ENCODE results near the gene EID2B.

The EID2B gene

DNA sequence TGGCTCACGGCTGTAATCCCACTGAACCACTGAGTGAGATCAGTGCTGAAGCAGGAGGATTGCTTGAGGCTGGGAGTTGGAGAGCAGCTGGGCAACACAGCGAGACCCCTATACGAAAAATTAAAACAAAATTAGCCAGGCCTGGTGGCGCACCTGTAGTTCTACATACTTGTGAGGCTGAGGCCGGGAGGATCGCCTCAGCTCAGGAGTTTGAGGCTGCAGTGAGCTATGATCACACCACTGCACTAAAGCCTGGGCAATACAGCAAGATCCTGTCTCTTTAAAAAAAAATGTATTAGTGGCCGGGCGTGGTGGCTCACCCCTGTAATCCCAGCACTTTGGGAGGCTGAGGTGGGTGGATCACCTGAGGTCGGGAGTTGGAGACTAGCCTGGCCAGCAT, 24.0 kb downstream of the EID2B start:
- Histone ChIP-seq H3K27ac (ENCODE audit: low read depth, low read length, poor library complexity, severe bottlenecking) (no peak overlapping the region), H3K9ac (ENCODE audit: low read length) (no peak overlapping the region), H2AFZ (ENCODE audit: low read length) (no peak overlapping the region), H3K4me3 (ENCODE audit: low read depth, low read length, poor library complexity, severe bottlenecking) (no peak overlapping the region), H3K36me3 (ENCODE audit: insufficient read depth, low read length) (no peaks in the 10 kb centered on the region), H3K9me2 (ENCODE audit: low read depth, low read length) (no peaks in the 10 kb centered on the region), H3F3A (ENCODE audit: insufficient read depth, low read length) (no peaks in the 10 kb centered on the region), H3K27me3 (ENCODE audit: insufficient read depth, low read length) (peaks cover 2% of the 10 kb centered on the region; the same call in 1 of the 2 replicates), H3K9me3 (ENCODE audit: low read length) (no peaks in the 10 kb centered on the region), H3K79me2 (ENCODE audit: insufficient read depth, low read length) (no peaks in the 10 kb centered on the region), H4K20me1 (ENCODE audit: insufficient read depth, low read length) (no peaks in the 10 kb centered on the region), H3K4me1 (ENCODE audit: insufficient read depth, low read length, severe bottlenecking) (peaks cover 10% of the 10 kb centered on the region), H3K4me2 (ENCODE audit: low read length) (no peak overlapping the region)
- TF ChIP-seq, protein P1, sequence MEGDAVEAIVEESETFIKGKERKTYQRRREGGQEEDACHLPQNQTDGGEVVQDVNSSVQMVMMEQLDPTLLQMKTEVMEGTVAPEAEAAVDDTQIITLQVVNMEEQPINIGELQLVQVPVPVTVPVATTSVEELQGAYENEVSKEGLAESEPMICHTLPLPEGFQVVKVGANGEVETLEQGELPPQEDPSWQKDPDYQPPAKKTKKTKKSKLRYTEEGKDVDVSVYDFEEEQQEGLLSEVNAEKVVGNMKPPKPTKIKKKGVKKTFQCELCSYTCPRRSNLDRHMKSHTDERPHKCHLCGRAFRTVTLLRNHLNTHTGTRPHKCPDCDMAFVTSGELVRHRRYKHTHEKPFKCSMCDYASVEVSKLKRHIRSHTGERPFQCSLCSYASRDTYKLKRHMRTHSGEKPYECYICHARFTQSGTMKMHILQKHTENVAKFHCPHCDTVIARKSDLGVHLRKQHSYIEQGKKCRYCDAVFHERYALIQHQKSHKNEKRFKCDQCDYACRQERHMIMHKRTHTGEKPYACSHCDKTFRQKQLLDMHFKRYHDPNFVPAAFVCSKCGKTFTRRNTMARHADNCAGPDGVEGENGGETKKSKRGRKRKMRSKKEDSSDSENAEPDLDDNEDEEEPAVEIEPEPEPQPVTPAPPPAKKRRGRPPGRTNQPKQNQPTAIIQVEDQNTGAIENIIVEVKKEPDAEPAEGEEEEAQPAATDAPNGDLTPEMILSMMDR (IDR thresholded peaks at IDR 0.05; ENCODE audit: low read length) = no peak
- TF ChIP-seq EZH2 (IDR thresholded peaks at IDR 0.05; ENCODE audit: borderline replicate concordance, low read length) = no peak

DNA sequence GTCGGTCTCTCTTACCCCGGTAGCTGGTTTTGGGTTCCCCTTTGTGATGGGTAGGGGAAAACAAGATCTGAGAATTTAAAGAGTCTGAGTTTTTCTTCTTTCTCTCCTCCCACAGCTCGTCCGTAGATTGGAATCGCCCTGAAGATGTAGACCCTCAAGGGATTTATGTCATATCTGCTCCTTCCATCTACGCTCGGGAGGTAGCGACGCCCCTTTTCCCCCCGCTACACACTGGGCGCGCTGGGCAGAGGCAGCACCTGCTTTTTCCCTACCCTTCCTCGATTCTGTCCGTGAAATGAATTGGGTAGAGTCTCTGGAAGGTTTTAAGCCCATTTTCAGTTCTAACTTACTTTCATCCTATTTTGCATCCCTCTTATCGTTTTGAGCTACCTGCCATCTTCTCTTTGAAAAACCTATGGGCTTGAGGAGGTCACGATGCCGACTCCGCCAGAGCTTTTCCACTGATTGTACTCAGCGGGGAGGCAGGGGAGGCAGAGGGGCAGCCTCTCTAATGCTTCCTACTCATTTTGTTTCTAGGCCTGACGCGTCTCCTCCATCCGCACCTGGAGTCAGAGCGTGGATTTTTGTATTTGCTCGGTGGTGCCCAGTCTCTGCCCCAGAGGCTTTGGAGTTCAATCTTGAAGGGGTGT, 24.8 kb downstream of the EID2B start:
- Histone ChIP-seq H3K4me1 (ENCODE audit: insufficient read depth, low read length, severe bottlenecking) (peaks cover 10% of the 10 kb centered on the region), H3K9me3 (ENCODE audit: low read length) (no peaks in the 10 kb centered on the region), H3K79me2 (ENCODE audit: insufficient read depth, low read length) (no peaks in the 10 kb centered on the region), H4K20me1 (ENCODE audit: insufficient read depth, low read length) (no peaks in the 10 kb centered on the region), H3K36me3 (ENCODE audit: insufficient read depth, low read length) (no peaks in the 10 kb centered on the region), H3K4me3 (ENCODE audit: low read depth, low read length, poor library complexity, severe bottlenecking) (peak overlapping the region; percentile 67), H3K9me2 (ENCODE audit: low read depth, low read length) (no peaks in the 10 kb centered on the region), H3F3A (ENCODE audit: insufficient read depth, low read length) (no peaks in the 10 kb centered on the region), H3K27me3 (ENCODE audit: insufficient read depth, low read length) (peaks cover 5% of the 10 kb centered on the region; the same call in 1 of the 2 replicates), H2AFZ (ENCODE audit: low read length) (no peak overlapping the region), H3K4me2 (ENCODE audit: low read length) (peak overlapping the region; percentile 71), H3K9ac (ENCODE audit: low read length) (peak overlapping the region; percentile 68), H3K27ac (ENCODE audit: low read depth, low read length, poor library complexity, severe bottlenecking) (no peak overlapping the region)
- TF ChIP-seq, protein P1 (IDR thresholded peaks at IDR 0.05; ENCODE audit: low read length) = no peak
- no peak for TF ChIP-seq EZH2 (IDR thresholded peaks at IDR 0.05; ENCODE audit: borderline replicate concordance, low read length)

DNA sequence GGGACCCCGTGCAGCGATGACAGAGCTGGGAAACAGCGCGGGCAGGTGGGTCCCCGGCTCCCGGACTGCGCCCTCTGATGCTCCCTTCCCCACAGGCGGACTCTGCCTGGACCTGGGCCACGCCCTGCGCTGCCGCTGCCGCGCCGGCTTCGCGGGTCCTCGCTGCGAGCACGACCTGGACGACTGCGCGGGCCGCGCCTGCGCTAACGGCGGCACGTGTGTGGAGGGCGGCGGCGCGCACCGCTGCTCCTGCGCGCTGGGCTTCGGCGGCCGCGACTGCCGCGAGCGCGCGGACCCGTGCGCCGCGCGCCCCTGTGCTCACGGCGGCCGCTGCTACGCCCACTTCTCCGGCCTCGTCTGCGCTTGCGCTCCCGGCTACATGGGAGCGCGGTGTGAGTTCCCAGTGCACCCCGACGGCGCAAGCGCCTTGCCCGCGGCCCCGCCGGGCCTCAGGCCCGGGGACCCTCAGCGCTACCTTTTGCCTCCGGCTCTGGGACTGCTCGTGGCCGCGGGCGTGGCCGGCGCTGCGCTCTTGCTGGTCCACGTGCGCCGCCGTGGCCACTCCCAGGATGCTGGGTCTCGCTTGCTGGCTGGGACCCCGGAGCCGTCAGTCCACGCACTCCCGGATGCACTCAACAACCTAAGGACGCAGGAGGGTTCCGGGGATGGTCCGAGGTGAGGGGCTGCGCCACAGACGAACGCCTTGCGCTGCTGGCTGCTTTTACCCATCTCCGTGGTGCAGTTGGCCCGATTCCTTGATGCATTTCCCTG, 25.5 kb downstream of the EID2B start:
- Histone ChIP-seq H4K20me1 (ENCODE audit: insufficient read depth, low read length) (no peaks in the 10 kb centered on the region), H3K36me3 (ENCODE audit: insufficient read depth, low read length) (no peaks in the 10 kb centered on the region; the same call in 1 of the 2 replicates), H3K4me3 (ENCODE audit: low read depth, low read length, poor library complexity, severe bottlenecking) (peak overlapping the region; percentile 67), H3K27me3 (ENCODE audit: insufficient read depth, low read length) (peaks cover 5% of the 10 kb centered on the region; the same call in 1 of the 2 replicates), H3K79me2 (ENCODE audit: insufficient read depth, low read length) (no peaks in the 10 kb centered on the region), H3K9me2 (ENCODE audit: low read depth, low read length) (no peaks in the 10 kb centered on the region), H3K9ac (ENCODE audit: low read length) (peak overlapping the region; percentile 68), H2AFZ (ENCODE audit: low read length) (no peak overlapping the region), H3K4me2 (ENCODE audit: low read length) (peak overlapping the region; percentile 71), H3K4me1 (ENCODE audit: insufficient read depth, low read length, severe bottlenecking) (peaks cover 14% of the 10 kb centered on the region), H3F3A (ENCODE audit: insufficient read depth, low read length) (no peaks in the 10 kb centered on the region), H3K9me3 (ENCODE audit: low read length) (no peaks in the 10 kb centered on the region), H3K27ac (ENCODE audit: low read depth, low read length, poor library complexity, severe bottlenecking) (no peak overlapping the region)
- no peak for TF ChIP-seq EZH2 (IDR thresholded peaks at IDR 0.05; ENCODE audit: borderline replicate concordance, low read length)
- TF ChIP-seq, protein P1 (IDR thresholded peaks at IDR 0.05; ENCODE audit: low read length) = no peak
